HepG2 (cell line): Measurements from ENCODE around the gene CYP27A1. TPM values are rescaled to one million over a fixed set of nuclear protein-coding genes. Genes with fewer than 3 reads are reported as not detected.

Source experiments
- ASH2L ChIP-seq: fragments of 300-600, 200-600 bp; sonication (generic); IDR thresholded peaks from 2 replicates; pipeline ENCODE4 v1.7.0; 2017; ENCODE audit warnings: low read depth, mild to moderate bottlenecking, moderate library complexity, mixed read lengths, low read length; ENCODE audit not compliant: insufficient read length
- CEBPG ChIP-seq: IDR thresholded peaks from 2 replicates; pipeline ENCODE4 v1.6.1; 2016
- ESRRA ChIP-seq: sonication (generic); formaldehyde crosslinking; IDR thresholded peaks from 2 replicates; pipeline ENCODE4 v1.5.1; 2020; ENCODE audit warnings: mild to moderate bottlenecking, low read depth, missing genetic modification reagents
- FOXK2 ChIP-seq: fragments of 450-650 bp; IDR thresholded peaks from 2 replicates; pipeline ENCODE4 v1.6.1; 2016
- GPN1 ChIP-seq: sonication (generic); formaldehyde crosslinking; IDR thresholded peaks from 2 replicates; pipeline ENCODE4 v1.5.1; 2020; ENCODE audit warnings: missing genetic modification reagents, borderline replicate concordance
- HNRNPUL1 ChIP-seq: fragments of 200-400 bp; formaldehyde crosslinking; IDR thresholded peaks from 2 replicates; pipeline ENCODE4 v1.6.1; 2017; ENCODE audit warnings: low read depth, mild to moderate bottlenecking, low read length, moderate library complexity
- KMT2A ChIP-seq: sonication (generic); formaldehyde crosslinking; IDR thresholded peaks from 2 replicates; pipeline ENCODE4 v1.4.0; 2020; ENCODE audit warnings: missing genetic modification reagents
- MBD4 ChIP-seq: IDR thresholded peaks from 2 replicates; pipeline ENCODE4 v1.6.1; 2012; ENCODE audit warnings: low read length, inconsistent platforms, borderline replicate concordance
- PHF8 ChIP-seq: sonication (generic); formaldehyde crosslinking; IDR thresholded peaks from 2 replicates; pipeline ENCODE4 v1.5.0; 2020; ENCODE audit warnings: missing genetic modification reagents
- SP140L ChIP-seq: sonication (generic); formaldehyde crosslinking; IDR thresholded peaks from 2 replicates; pipeline ENCODE4 v1.4.0; 2020; ENCODE audit warnings: missing genetic modification reagents, borderline replicate concordance
- SRSF1 ChIP-seq: fragments of 200-400 bp; formaldehyde crosslinking; optimal IDR thresholded peaks from 2 replicates; pipeline ENCODE3; 2017; ENCODE audit warnings: mild to moderate bottlenecking, low read depth, low read length, moderate library complexity
- TOE1 ChIP-seq: sonication (generic); formaldehyde crosslinking; IDR thresholded peaks from 2 replicates; pipeline ENCODE4 v1.4.0; 2020; ENCODE audit warnings: mild to moderate bottlenecking, missing genetic modification reagents
- ZBTB7A ChIP-seq: sonication (generic); formaldehyde crosslinking; IDR thresholded peaks from 2 replicates; pipeline ENCODE4 v1.8.0; 2022; ENCODE audit warnings: mild to moderate bottlenecking, missing genetic modification reagents
- ZNF747 ChIP-seq: sonication (generic); formaldehyde crosslinking; IDR thresholded peaks from 2 replicates; pipeline ENCODE4 v1.8.1; 2023; ENCODE audit warnings: missing genetic modification reagents, mild to moderate bottlenecking, borderline replicate concordance
- ZNF75D ChIP-seq: sonication (generic); formaldehyde crosslinking; IDR thresholded peaks from 2 replicates; pipeline ENCODE4 v1.8.1; 2023; ENCODE audit warnings: missing genetic modification reagents, mild to moderate bottlenecking, borderline replicate concordance
- ZNF780A ChIP-seq: sonication (generic); formaldehyde crosslinking; IDR thresholded peaks from 2 replicates; pipeline ENCODE4 v1.8.0; 2022; ENCODE audit warnings: mild to moderate bottlenecking, missing genetic modification reagents, moderate library complexity
- polyA plus RNA-seq, 8 experiments: library from polyadenylated mRNA; depleted of rRNA in 3 of 8; stranded (reverse) in 7 of 8; unstranded in 1 of 8; fragments of >200 nt; fragmentation: Illumina TruSeq in 4 of 8; extraction: Trizol in 4 of 8; gene quantifications; 2 replicates each; pipeline versions ENCODE4 v1.2.1 to v1.2.3, GENCODE V29; 2011 to 2016; ENCODE audit warnings: low read depth in 4 of 8, missing spikeins in 1 of 8, mixed read lengths in 1 of 8; ENCODE audit not compliant: insufficient read depth in 1 of 8
- total RNA-seq, 5 experiments: library from RNA; depleted of rRNA; stranded (reverse); fragments of >200 nt; fragmentation: Illumina TruSeq; extraction: Trizol; gene quantifications; 2 replicates each; pipeline ENCODE4 v1.2.3, GENCODE V29; 2016; ENCODE audit warnings: low read depth in 1 of 5
- TF ChIP-seq, protein P1 (sequence below): sonication (generic); formaldehyde crosslinking; conservative IDR thresholded peaks from 2 replicates; pipeline ENCODE4 v1.4.0; 2020; ENCODE audit warnings: mild to moderate bottlenecking, missing genetic modification reagents, moderate library complexity
- TF ChIP-seq, protein P2 (sequence below): sonication (generic); formaldehyde crosslinking; IDR thresholded peaks from 2 replicates; pipeline ENCODE4 v1.8.0; 2022; ENCODE audit warnings: missing genetic modification reagents, mild to moderate bottlenecking, moderate library complexity, borderline replicate concordance
- TF ChIP-seq, protein P3 (sequence below): sonication (generic); formaldehyde crosslinking; IDR thresholded peaks from 2 replicates; pipeline ENCODE4 v1.4.0; 2020; ENCODE audit warnings: missing genetic modification reagents

The CYP27A1 gene
- total and polyA plus RNA-seq, 2 of the 13 experiments (the other 11 are each of a cell fraction or from before 2014, with no cell fraction given), result 157 to 266 TPM

DNA sequence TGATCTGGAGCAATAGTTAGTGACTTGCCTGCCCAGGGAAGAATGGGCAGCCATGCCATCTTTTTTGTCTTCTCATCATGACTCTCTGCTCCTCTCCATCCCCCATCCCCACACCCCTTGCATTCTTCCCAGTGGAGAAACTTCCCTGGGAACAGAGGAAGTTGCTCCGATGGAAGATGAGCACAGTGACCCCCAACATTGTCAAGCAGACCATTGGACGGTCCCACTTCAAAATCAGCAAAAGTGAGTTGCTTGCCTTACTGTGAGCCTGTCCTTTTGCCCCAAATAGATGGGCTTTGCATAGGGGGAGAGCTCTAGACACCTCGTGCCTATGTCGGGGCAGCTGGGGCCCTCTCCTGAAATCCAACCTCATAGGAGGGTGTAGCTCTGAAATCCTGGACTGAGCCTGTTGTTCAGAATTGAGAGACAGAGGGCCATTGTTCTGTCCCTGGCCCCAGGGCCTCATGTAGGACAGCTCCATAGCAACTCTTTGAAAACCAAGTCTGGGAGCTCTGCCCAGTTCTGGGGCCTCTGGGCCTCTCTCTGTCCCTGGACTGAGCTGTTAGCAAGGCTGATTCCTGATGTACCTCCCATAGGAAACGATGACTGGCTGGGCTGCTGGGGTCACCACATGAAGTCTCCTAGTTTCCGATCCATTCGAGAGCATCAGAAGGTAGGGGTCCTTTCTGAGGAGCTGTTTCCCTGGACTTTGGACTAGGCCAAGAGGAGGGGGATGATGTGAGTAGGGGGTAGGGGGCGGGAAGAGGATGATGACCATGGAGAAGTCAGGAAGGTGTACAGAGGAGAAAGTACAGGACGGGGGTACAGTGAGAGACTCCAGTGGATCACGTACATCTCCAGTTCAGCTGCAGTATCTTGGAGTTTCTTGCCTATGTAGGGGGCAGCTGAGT lies 36.1 kb upstream of the CYP27A1 start (continued):
- TF ChIP-seq ZNF747 (CRISPR knock-in tag) (peak; percentile 80; the same call in 1 of the 2 replicates), ESRRA (no peak), ZNF780A (no peak), MBD4 (no peak), SP140L (CRISPR knock-in tag) (no peak; the same call in 1 of the 2 replicates), PHF8 (CRISPR knock-in tag) (no peak), KMT2A (CRISPR knock-in tag) (peak; percentile 47; the same call in 1 of the 2 replicates), FOXK2 (no peak), HNRNPUL1 (no peak), CEBPG (peak; percentile 19; the same call in 1 of the 2 replicates), GPN1 (CRISPR knock-in tag) (no peak), ASH2L (peak; percentile 84), TOE1 (no peak), ZBTB7A (peak; percentile 17; the same call in 1 of the 2 replicates), SRSF1 (no peak), ZNF75D (CRISPR knock-in tag) (no peak)
- TF ChIP-seq, protein P1, sequence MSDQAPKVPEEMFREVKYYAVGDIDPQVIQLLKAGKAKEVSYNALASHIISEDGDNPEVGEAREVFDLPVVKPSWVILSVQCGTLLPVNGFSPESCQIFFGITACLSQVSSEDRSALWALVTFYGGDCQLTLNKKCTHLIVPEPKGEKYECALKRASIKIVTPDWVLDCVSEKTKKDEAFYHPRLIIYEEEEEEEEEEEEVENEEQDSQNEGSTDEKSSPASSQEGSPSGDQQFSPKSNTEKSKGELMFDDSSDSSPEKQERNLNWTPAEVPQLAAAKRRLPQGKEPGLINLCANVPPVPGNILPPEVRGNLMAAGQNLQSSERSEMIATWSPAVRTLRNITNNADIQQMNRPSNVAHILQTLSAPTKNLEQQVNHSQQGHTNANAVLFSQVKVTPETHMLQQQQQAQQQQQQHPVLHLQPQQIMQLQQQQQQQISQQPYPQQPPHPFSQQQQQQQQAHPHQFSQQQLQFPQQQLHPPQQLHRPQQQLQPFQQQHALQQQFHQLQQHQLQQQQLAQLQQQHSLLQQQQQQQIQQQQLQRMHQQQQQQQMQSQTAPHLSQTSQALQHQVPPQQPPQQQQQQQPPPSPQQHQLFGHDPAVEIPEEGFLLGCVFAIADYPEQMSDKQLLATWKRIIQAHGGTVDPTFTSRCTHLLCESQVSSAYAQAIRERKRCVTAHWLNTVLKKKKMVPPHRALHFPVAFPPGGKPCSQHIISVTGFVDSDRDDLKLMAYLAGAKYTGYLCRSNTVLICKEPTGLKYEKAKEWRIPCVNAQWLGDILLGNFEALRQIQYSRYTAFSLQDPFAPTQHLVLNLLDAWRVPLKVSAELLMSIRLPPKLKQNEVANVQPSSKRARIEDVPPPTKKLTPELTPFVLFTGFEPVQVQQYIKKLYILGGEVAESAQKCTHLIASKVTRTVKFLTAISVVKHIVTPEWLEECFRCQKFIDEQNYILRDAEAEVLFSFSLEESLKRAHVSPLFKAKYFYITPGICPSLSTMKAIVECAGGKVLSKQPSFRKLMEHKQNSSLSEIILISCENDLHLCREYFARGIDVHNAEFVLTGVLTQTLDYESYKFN (CRISPR knock-in tag), result peak; percentile 90
- TF ChIP-seq, protein P2, sequence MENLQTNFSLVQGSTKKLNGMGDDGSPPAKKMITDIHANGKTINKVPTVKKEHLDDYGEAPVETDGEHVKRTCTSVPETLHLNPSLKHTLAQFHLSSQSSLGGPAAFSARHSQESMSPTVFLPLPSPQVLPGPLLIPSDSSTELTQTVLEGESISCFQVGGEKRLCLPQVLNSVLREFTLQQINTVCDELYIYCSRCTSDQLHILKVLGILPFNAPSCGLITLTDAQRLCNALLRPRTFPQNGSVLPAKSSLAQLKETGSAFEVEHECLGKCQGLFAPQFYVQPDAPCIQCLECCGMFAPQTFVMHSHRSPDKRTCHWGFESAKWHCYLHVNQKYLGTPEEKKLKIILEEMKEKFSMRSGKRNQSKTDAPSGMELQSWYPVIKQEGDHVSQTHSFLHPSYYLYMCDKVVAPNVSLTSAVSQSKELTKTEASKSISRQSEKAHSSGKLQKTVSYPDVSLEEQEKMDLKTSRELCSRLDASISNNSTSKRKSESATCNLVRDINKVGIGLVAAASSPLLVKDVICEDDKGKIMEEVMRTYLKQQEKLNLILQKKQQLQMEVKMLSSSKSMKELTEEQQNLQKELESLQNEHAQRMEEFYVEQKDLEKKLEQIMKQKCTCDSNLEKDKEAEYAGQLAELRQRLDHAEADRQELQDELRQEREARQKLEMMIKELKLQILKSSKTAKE (CRISPR knock-in tag), result no peak; the same call in 1 of the 2 replicates
- TF ChIP-seq, protein P3, sequence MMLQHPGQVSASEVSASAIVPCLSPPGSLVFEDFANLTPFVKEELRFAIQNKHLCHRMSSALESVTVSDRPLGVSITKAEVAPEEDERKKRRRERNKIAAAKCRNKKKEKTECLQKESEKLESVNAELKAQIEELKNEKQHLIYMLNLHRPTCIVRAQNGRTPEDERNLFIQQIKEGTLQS (CRISPR knock-in tag), result no peak
